GM12875 (cell line): ENCODE data around the gene DCAF7.

Source experiments
- H3K4me3 ChIP-seq: one replicate; pipeline ENCODE4 v1.5.1; 2011; ENCODE audit warnings: low read depth, low read length, control low read depth
- CTCF ChIP-seq: IDR thresholded peaks from 2 replicates; pipeline ENCODE4 v1.5.1; 2011; ENCODE audit warnings: low read depth, mild to moderate bottlenecking, control low read depth, inconsistent platforms, low read length, moderate library complexity, borderline replicate concordance; ENCODE audit not compliant: insufficient read depth

Gene DCAF7

GRCh38 chr17:63571632-63572310, 21.5 kb downstream of the DCAF7 start:
- no peak overlapping the region for H3K4me3 ChIP-seq
- TF ChIP-seq CTCF, result no peak

GRCh38 chr17:63573634-63574033, 23.4 kb downstream of the DCAF7 start:
- TF ChIP-seq CTCF, result 0 out of 2 replicates have a peak, but pooled peaks have one; percentile 6

GRCh38 chr17:63578027-63578768, 27.9 kb downstream of the DCAF7 start:
- no peak overlapping the region for H3K4me3 ChIP-seq
- no peak for TF ChIP-seq CTCF

More at GRCh38 chr17:63573634-63574033, 23.4 kb downstream of the DCAF7 start:
- no peak overlapping the region for H3K4me3 ChIP-seq

- no peak for TF ChIP-seq CTCF
- no peak overlapping the region for H3K4me3 ChIP-seq
Observed at GRCh38 chr17:63578769-63579111, 28.5 kb downstream of the DCAF7 start.

- TF ChIP-seq CTCF, result no peak
- H3K4me3 ChIP-seq, result no peak overlapping the region
Observed at GRCh38 chr17:63579633-63580032, 29.4 kb downstream of the DCAF7 start.

- no peak for TF ChIP-seq CTCF
- H3K4me3 ChIP-seq, result no peak overlapping the region
Observed at GRCh38 chr17:63587770-63588169, 37.5 kb downstream of the DCAF7 start.

GRCh38 chr17:63588797-63589196, 38.5 kb downstream of the DCAF7 start:
- TF ChIP-seq CTCF, result no peak
- no peak overlapping the region for H3K4me3 ChIP-seq
